A549 (cell line): ENCODE data around the gene DAB1. TPM values are rescaled to one million over a fixed set of nuclear protein-coding genes. Genes with fewer than 3 reads are reported as not detected.

Experiments
- ATAC-seq, 2 experiments: fragments of 200-7000 bp in 1 of 2; fragments of >200 bp in 1 of 2; cut with Nextera tagmentation in 1 of 2; cut with Tn5 transposase in 1 of 2; 3 replicates each; pipeline versions ENCODE4 v1.8.0 to v1.9.1; 2018 to 2020; ENCODE audit warnings: mild to moderate bottlenecking in 1 of 2, moderate library complexity in 1 of 2
- CTCF ChIA-PET: fragments of 300-600 bp; sonication (Branson Sonifier 250); formaldehyde crosslinking; extraction: SDS; loops from one replicate; lab custom pipeline; 2021; ENCODE audit warnings: antibody characterized with exemption, inconsistent platforms; lab: Yijun Ruan, JAX
- POLR2A ChIA-PET: fragments of 350-600 bp; formaldehyde crosslinking; extraction: SDS; loops from one replicate; lab custom pipeline; 2021; ENCODE audit warnings: antibody characterized with exemption, inconsistent platforms; lab: Yijun Ruan, JAX
- DNase-seq, 2 experiments: peaks; one replicate each; pipeline versions ENCODE4 v3.0.0 to v3.0.0-alpha.2; 2011 to 2016; ENCODE audit warnings: low read depth in 1 of 2, low spot score in 1 of 2
- FAIRE-seq: peaks from 2 replicates; lab custom pipeline; 2011; peaks lifted over from hg19 to GRCh38; lab: Jason Lieb, UNC
- H3K27ac ChIP-seq, 2 experiments: fragments of >200 bp; sonication (Bioruptor Twin); formaldehyde crosslinking; 3 replicates each; pipeline ENCODE4 v1.5.1; 2016 to 2017
- H3K4me1 ChIP-seq: fragments of >200 bp; sonication (Bioruptor Twin); formaldehyde crosslinking; 3 replicates; pipeline ENCODE4 v1.6.1; 2016
- H3K4me2 ChIP-seq: fragments of >200 bp; sonication (Bioruptor Twin); formaldehyde crosslinking; 3 replicates; pipeline ENCODE4 v1.6.1; 2016
- H3K4me3 ChIP-seq: fragments of >200 bp; sonication (Bioruptor Twin); formaldehyde crosslinking; 3 replicates; pipeline ENCODE4 v1.5.1; 2016
- H3K9me3 ChIP-seq: fragments of >200 bp; sonication (Bioruptor Twin); formaldehyde crosslinking; 3 replicates; pipeline ENCODE4 v1.6.1; 2016
- BCL3 ChIP-seq: fragments of >200 bp; sonication (Bioruptor Twin); formaldehyde crosslinking; IDR thresholded peaks from 3 replicates; pipeline ENCODE4 v1.6.1; 2016
- CBX8 ChIP-seq: fragments of 200-600 bp; sonication (generic); IDR thresholded peaks from 2 replicates; pipeline ENCODE4 v1.6.1; 2016
- CEBPB ChIP-seq, 2 experiments: fragments of >200 bp in 1 of 2; sonication (Bioruptor Twin) in 1 of 2; formaldehyde crosslinking in 1 of 2; IDR thresholded peaks; 2 replicates each; pipeline ENCODE4 v1.6.1; 2012 to 2016
- CHD2 ChIP-seq: fragments of 150-350 bp; IDR thresholded peaks from 2 replicates; pipeline ENCODE4 v1.6.1; 2014; ENCODE audit warnings: low read length; ENCODE audit not compliant: partially characterized antibody
- CHD4 ChIP-seq: fragments of 200-600 bp; sonication (generic); IDR thresholded peaks from 2 replicates; pipeline ENCODE4 v1.6.1; 2016; ENCODE audit warnings: antibody characterized with exemption, mild to moderate bottlenecking, borderline replicate concordance
- E2F6 ChIP-seq: IDR thresholded peaks from 2 replicates; pipeline ENCODE4 v1.6.1; 2012; ENCODE audit warnings: low read depth, borderline replicate concordance
- EHF ChIP-seq: fragments of 250-450 bp; sonication (Bioruptor Pico); IDR thresholded peaks from 2 replicates; pipeline ENCODE4 v1.5.0; 2020; ENCODE audit warnings: mild to moderate bottlenecking
- EP300 ChIP-seq, 2 experiments: fragments of >200 bp; sonication (Bioruptor Twin); formaldehyde crosslinking; IDR thresholded peaks; 2 replicates in 1 of 2; 3 replicates in 1 of 2; pipeline ENCODE4 v1.6.1; 2016 to 2017
- ESRRA ChIP-seq: fragments of 150-350 bp; IDR thresholded peaks from 2 replicates; pipeline ENCODE4 v1.6.1; 2014; ENCODE audit warnings: mild to moderate bottlenecking, low read length, borderline replicate concordance
- FOSB ChIP-seq: fragments of 250-450 bp; sonication (Bioruptor Pico); IDR thresholded peaks from 2 replicates; pipeline ENCODE4 v1.5.0; 2020; ENCODE audit warnings: mild to moderate bottlenecking, moderate library complexity
- FOSL2 ChIP-seq, 2 experiments: fragments of 450-650 bp in 1 of 2; fragments of >200 bp in 1 of 2; sonication (Bioruptor Twin) in 1 of 2; formaldehyde crosslinking; IDR thresholded peaks; 2 replicates each; pipeline versions ENCODE4 v1.5.0 to v1.6.1; 2016 to 2020; ENCODE audit warnings: mild to moderate bottlenecking in 1 of 2, moderate library complexity in 1 of 2
- FOXS1 ChIP-seq: fragments of 250-450 bp; sonication (Bioruptor Pico); IDR thresholded peaks from 2 replicates; pipeline ENCODE4 v1.5.0; 2020; ENCODE audit warnings: mild to moderate bottlenecking, moderate library complexity
- HDAC2 ChIP-seq: fragments of 200-600 bp; sonication (generic); IDR thresholded peaks from 2 replicates; pipeline ENCODE4 v1.6.1; 2016
- HES2 ChIP-seq: fragments of >200 bp; sonication (Bioruptor Twin); formaldehyde crosslinking; IDR thresholded peaks from 2 replicates; pipeline ENCODE4 v1.6.1; 2016
- HEYL ChIP-seq: fragments of 250-450 bp; sonication (Bioruptor Pico); IDR thresholded peaks from 2 replicates; pipeline ENCODE4 v1.8.0; 2021; ENCODE audit warnings: mild to moderate bottlenecking, moderate library complexity
- HMGXB4 ChIP-seq: fragments of 250-450 bp; sonication (Bioruptor Pico); IDR thresholded peaks from 2 replicates; pipeline ENCODE4 v1.5.0; 2021; ENCODE audit warnings: mild to moderate bottlenecking, moderate library complexity, borderline replicate concordance
- HOXB13 ChIP-seq: fragments of 250-450 bp; sonication (Bioruptor Pico); IDR thresholded peaks from 2 replicates; pipeline ENCODE4 v1.5.0; 2020; ENCODE audit warnings: low read depth, mild to moderate bottlenecking, moderate library complexity
- JUNB ChIP-seq: fragments of >200 bp; sonication (Bioruptor Twin); formaldehyde crosslinking; IDR thresholded peaks from 2 replicates; pipeline ENCODE4 v1.6.1; 2016
- KDM5A ChIP-seq: fragments of 200-600 bp; sonication (generic); IDR thresholded peaks from 2 replicates; pipeline ENCODE4 v1.6.1; 2016; ENCODE audit warnings: antibody characterized with exemption, mild to moderate bottlenecking
- MAZ ChIP-seq: fragments of 150-350 bp; IDR thresholded peaks from 2 replicates; pipeline ENCODE4 v1.6.1; 2014; ENCODE audit warnings: antibody characterized with exemption, low read depth, low read length, borderline replicate concordance
- MYC ChIP-seq: IDR thresholded peaks from 2 replicates; pipeline ENCODE4 v1.6.1; 2012; ENCODE audit warnings: mild to moderate bottlenecking, inconsistent platforms, low read length, improper control_type of control experiment, borderline replicate concordance
- NFE2L2 ChIP-seq: fragments of 150-350 bp; conservative IDR thresholded peaks from 2 replicates; pipeline ENCODE4 v1.6.1; 2014; ENCODE audit warnings: low read length
- NPAS2 ChIP-seq: fragments of 250-450 bp; sonication (Bioruptor Pico); IDR thresholded peaks from 2 replicates; pipeline ENCODE4 v1.8.0; 2022; ENCODE audit warnings: mild to moderate bottlenecking, moderate library complexity, borderline replicate concordance
- PBX3 ChIP-seq: IDR thresholded peaks from 2 replicates; pipeline ENCODE4 v1.6.1; 2012
- POLR2A ChIP-seq: IDR thresholded peaks from 2 replicates; pipeline ENCODE4 v1.6.1; 2012; ENCODE audit warnings: mild to moderate bottlenecking, low read length
- RAD21 ChIP-seq, 2 experiments: fragments of >200 bp in 1 of 2; sonication (Bioruptor Twin) in 1 of 2; formaldehyde crosslinking in 1 of 2; IDR thresholded peaks in 1 of 2; conservative IDR thresholded peaks in 1 of 2; 2 replicates in 1 of 2; 3 replicates in 1 of 2; pipeline ENCODE4 v1.6.1; 2012 to 2018; ENCODE audit warnings: inconsistent platforms in 1 of 2
- RARB ChIP-seq: fragments of 250-450 bp; sonication (Bioruptor Pico); IDR thresholded peaks from 2 replicates; pipeline ENCODE4 v1.8.0; 2021; ENCODE audit warnings: mild to moderate bottlenecking, moderate library complexity
- REST ChIP-seq: fragments of 200-600 bp; sonication (generic); IDR thresholded peaks from 2 replicates; pipeline ENCODE4 v1.6.1; 2016; ENCODE audit warnings: antibody characterized with exemption, mild to moderate bottlenecking, moderate library complexity
- RNF2 ChIP-seq: fragments of 200-600 bp; sonication (generic); IDR thresholded peaks from 2 replicates; pipeline ENCODE4 v1.6.1; 2016; ENCODE audit warnings: low read depth, mild to moderate bottlenecking, antibody characterized with exemption, moderate library complexity, borderline replicate concordance
- ZFP36 ChIP-seq: fragments of 450-650 bp; IDR thresholded peaks from 2 replicates; pipeline ENCODE4 v1.6.1; 2014; ENCODE audit warnings: borderline replicate concordance; ENCODE audit not compliant: partially characterized antibody
- ZSCAN20 ChIP-seq: fragments of 250-450 bp; sonication (Bioruptor Pico); IDR thresholded peaks from 2 replicates; pipeline ENCODE4 v1.8.0; 2022; ENCODE audit warnings: mild to moderate bottlenecking, moderate library complexity
- WGBS: methylation state at CpG from one replicate; pipeline ENCODE4 v1.1.6; 2017; ENCODE audit errors: missing lambda C conversion rate; 5-methylcytosine and 5-hydroxymethylcytosine counted together
- polyA plus RNA-seq, 4 experiments: library from polyadenylated mRNA; depleted of rRNA in 3 of 4; stranded (reverse); fragments of >200 nt; fragmentation: RNase III in 1 of 4; extraction: RNeasy Plus Mini Kit Qiagen cat#74134 plus additional on column Dnase treatment in 1 of 4; gene quantifications; 2 replicates in 3 of 4; 3 replicates in 1 of 4; pipeline ENCODE4 v1.2.3, GENCODE V29; 2011 to 2017

DAB1 gene
- polyA plus RNA-seq, 2 of the 4 experiments (the other 2 are of a cell fraction) = not detected

GRCh38 chr1:57329937-57330336 lies 93.9 kb downstream of the DAB1 start:
- FAIRE-seq (no peak), ATAC-seq (no peak), DNase-seq (no peak)
- Histone ChIP-seq H3K9me3 (no peaks in the 10 kb centered on the region), H3K4me1 (no peaks in the 10 kb centered on the region), H3K27ac (no peak overlapping the region), H3K4me2 (no peak overlapping the region), H3K4me3 (no peak overlapping the region)
- TF ChIP-seq CEBPB (IDR thresholded peaks at IDR 0.05) (no peak), CHD2 (no peak), ZSCAN20 (CRISPR knock-in tag) (no peak), FOXS1 (no peak), ESRRA (no peak), HMGXB4 (CRISPR knock-in tag) (no peak), RARB (CRISPR knock-in tag) (no peak), BCL3 (no peak), MAZ (no peak), FOSL2 (IDR thresholded peaks at IDR 0.05) (no peak), FOSL2 (CRISPR knock-in tag; IDR thresholded peaks at IDR 0.05) (no peak), HES2 (no peak), HOXB13 (CRISPR knock-in tag) (no peak), JUNB (no peak), CBX8 (no peak), KDM5A (no peak), RNF2 (no peak), EHF (CRISPR knock-in tag) (no peak), MYC (no peak), FOSB (CRISPR knock-in tag) (no peak), HDAC2 (no peak)
- ChIA-PET POLR2A (no interaction called here), CTCF (no interaction called here)
- 5% methylated on average over 1 of the region's 1 CpG for WGBS

- WGBS = 42% methylated on average over 6 of the region's 6 CpGs
- FAIRE-seq (no peak), DNase-seq (no peak), ATAC-seq (no peak)
- Histone ChIP-seq H3K4me1 (no peaks in the 10 kb centered on the region), H3K9me3 (no peaks in the 10 kb centered on the region), H3K4me2 (no peak overlapping the region), H3K27ac (no peak overlapping the region), H3K4me3 (no peak overlapping the region)
- ChIA-PET POLR2A (no interaction called here), CTCF (no interaction called here)
- TF ChIP-seq CHD4 = no peak
- no peak for TF ChIP-seq KDM5A
- TF ChIP-seq PBX3 = no peak
- no peak for TF ChIP-seq E2F6
- TF ChIP-seq NFE2L2 = no peak
- TF ChIP-seq RAD21 (conservative IDR thresholded peaks at IDR 0.05 in 1 of 2, IDR thresholded peaks at IDR 0.05 in 1 of 2) = no peak
- TF ChIP-seq EP300 (IDR thresholded peaks at IDR 0.05) = no peak
- TF ChIP-seq REST = no peak
- TF ChIP-seq HEYL = no peak
- no peak for TF ChIP-seq NPAS2
- TF ChIP-seq POLR2A = no peak
- no peak for TF ChIP-seq JUNB
- no peak for TF ChIP-seq ZFP36
- no peak for TF ChIP-seq HES2
Measured at GRCh38 chr1:57329001-57329527, 94.8 kb downstream of the DAB1 start.
